GM12878 (cell line): Measurements from ENCODE around the gene USP54.

ENCODE experiments used
- CHD2 ChIP-seq: IDR thresholded peaks from 2 replicates; pipeline ENCODE4 v1.6.1; 2011; ENCODE audit warnings: low read depth, low read length, improper control_type of control experiment, borderline replicate concordance
- TAF1 ChIP-seq: IDR thresholded peaks from 2 replicates; pipeline ENCODE4 v1.6.1; 2011; ENCODE audit warnings: mild to moderate bottlenecking, low read depth, low read length, borderline replicate concordance
- ZSCAN29 ChIP-seq: fragments of 450-650 bp; IDR thresholded peaks from 2 replicates; pipeline ENCODE4 v1.6.1; 2017; ENCODE audit warnings: mild to moderate bottlenecking, moderate library complexity
- TF ChIP-seq, protein P1 (sequence below), 3 experiments: IDR thresholded peaks in 2 of 3; conservative IDR thresholded peaks in 1 of 3; 2 replicates each; pipeline ENCODE4 v1.5.1; 2011; ENCODE audit warnings: low read depth in 3 of 3, low read length in 3 of 3, mild to moderate bottlenecking in 3 of 3, control low read depth in 2 of 3, moderate library complexity in 2 of 3, inconsistent platforms in 1 of 3, mixed read lengths in 1 of 3; ENCODE audit not compliant: control insufficient read depth in 2 of 3, insufficient read depth in 1 of 3; ENCODE audit errors: extremely low read depth in 1 of 3
- TF ChIP-seq, protein P2 (sequence below): IDR thresholded peaks from 2 replicates; pipeline ENCODE4 v1.6.1; 2012; ENCODE audit warnings: low read depth, low read length, improper control_type of control experiment
- TF ChIP-seq, protein P3 (sequence below): fragments of 450-650 bp; IDR thresholded peaks from 2 replicates; pipeline ENCODE4 v1.6.1; 2017; ENCODE audit warnings: mild to moderate bottlenecking, moderate library complexity
- TF ChIP-seq, protein P4 (sequence below): IDR thresholded peaks from 2 replicates; pipeline ENCODE4 v1.6.1; 2011; ENCODE audit warnings: borderline replicate concordance, low read depth, mild to moderate bottlenecking, moderate library complexity, mixed read lengths, low read length; ENCODE audit not compliant: insufficient read depth; ENCODE audit errors: extremely low read length

DNA sequence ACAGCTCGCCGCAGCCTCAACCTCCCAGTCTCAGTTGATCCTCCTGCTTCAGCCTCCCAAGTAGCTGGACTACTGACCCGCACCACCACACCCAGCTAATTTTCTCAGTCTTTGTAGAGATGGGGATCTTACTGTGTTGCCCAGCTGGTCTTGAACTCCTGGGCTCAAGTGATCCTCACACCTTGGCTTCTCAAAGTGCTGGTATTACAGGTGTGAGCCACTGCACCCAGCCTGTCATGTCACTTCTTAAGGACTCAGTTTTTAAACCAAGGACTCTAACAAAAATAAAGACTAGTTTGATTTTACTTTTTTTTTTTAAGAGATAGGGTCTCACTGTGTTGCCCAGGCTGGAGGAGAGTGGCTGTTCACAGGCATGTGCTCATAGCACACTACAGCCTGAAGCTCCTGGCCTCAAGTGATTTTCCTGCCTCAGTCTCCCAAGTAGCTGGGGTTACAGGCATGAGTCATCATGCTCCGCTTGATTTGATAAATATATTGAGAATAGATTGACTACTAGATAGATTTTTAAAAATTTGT, 78.9 kb downstream of the USP54 start:
- TF ChIP-seq, protein P1, sequence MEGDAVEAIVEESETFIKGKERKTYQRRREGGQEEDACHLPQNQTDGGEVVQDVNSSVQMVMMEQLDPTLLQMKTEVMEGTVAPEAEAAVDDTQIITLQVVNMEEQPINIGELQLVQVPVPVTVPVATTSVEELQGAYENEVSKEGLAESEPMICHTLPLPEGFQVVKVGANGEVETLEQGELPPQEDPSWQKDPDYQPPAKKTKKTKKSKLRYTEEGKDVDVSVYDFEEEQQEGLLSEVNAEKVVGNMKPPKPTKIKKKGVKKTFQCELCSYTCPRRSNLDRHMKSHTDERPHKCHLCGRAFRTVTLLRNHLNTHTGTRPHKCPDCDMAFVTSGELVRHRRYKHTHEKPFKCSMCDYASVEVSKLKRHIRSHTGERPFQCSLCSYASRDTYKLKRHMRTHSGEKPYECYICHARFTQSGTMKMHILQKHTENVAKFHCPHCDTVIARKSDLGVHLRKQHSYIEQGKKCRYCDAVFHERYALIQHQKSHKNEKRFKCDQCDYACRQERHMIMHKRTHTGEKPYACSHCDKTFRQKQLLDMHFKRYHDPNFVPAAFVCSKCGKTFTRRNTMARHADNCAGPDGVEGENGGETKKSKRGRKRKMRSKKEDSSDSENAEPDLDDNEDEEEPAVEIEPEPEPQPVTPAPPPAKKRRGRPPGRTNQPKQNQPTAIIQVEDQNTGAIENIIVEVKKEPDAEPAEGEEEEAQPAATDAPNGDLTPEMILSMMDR (IDR thresholded peaks at IDR 0.05 in 2 of 3, conservative IDR thresholded peaks at IDR 0.05 in 1 of 3; ENCODE audit: control insufficient read depth in 2 of 3, extremely low read depth in 1 of 3, insufficient read depth in 1 of 3, low read depth in 3 of 3, low read length in 3 of 3) = no peak
- TF ChIP-seq, protein P2, sequence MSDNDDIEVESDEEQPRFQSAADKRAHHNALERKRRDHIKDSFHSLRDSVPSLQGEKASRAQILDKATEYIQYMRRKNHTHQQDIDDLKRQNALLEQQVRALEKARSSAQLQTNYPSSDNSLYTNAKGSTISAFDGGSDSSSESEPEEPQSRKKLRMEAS = no peak
- TF ChIP-seq, protein P3, sequence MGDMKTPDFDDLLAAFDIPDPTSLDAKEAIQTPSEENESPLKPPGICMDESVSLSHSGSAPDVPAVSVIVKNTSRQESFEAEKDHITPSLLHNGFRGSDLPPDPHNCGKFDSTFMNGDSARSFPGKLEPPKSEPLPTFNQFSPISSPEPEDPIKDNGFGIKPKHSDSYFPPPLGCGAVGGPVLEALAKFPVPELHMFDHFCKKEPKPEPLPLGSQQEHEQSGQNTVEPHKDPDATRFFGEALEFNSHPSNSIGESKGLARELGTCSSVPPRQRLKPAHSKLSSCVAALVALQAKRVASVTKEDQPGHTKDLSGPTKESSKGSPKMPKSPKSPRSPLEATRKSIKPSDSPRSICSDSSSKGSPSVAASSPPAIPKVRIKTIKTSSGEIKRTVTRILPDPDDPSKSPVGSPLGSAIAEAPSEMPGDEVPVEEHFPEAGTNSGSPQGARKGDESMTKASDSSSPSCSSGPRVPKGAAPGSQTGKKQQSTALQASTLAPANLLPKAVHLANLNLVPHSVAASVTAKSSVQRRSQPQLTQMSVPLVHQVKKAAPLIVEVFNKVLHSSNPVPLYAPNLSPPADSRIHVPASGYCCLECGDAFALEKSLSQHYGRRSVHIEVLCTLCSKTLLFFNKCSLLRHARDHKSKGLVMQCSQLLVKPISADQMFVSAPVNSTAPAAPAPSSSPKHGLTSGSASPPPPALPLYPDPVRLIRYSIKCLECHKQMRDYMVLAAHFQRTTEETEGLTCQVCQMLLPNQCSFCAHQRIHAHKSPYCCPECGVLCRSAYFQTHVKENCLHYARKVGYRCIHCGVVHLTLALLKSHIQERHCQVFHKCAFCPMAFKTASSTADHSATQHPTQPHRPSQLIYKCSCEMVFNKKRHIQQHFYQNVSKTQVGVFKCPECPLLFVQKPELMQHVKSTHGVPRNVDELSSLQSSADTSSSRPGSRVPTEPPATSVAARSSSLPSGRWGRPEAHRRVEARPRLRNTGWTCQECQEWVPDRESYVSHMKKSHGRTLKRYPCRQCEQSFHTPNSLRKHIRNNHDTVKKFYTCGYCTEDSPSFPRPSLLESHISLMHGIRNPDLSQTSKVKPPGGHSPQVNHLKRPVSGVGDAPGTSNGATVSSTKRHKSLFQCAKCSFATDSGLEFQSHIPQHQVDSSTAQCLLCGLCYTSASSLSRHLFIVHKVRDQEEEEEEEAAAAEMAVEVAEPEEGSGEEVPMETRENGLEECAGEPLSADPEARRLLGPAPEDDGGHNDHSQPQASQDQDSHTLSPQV = no peak
- TF ChIP-seq ZSCAN29 (no peak), CHD2 (no peak), TAF1 (no peak)
- TF ChIP-seq, protein P4, sequence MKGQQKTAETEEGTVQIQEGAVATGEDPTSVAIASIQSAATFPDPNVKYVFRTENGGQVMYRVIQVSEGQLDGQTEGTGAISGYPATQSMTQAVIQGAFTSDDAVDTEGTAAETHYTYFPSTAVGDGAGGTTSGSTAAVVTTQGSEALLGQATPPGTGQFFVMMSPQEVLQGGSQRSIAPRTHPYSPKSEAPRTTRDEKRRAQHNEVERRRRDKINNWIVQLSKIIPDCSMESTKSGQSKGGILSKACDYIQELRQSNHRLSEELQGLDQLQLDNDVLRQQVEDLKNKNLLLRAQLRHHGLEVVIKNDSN = no peak
